Measurements from ENCODE around the gene TCF15. TPM values are rescaled to one million over a fixed set of nuclear protein-coding genes. Genes with fewer than 3 reads are reported as not detected.

Gene TCF15
- total and polyA plus RNA-seq, 10 donors, result 0.06 to 0.22 (median 0.21) TPM; not detected in 7

- Histone ChIP-seq H3K27ac (no peak overlapping the region), H3K9me3 (no peaks in the 10 kb centered on the region), H3K4me1 (peaks cover 0 to 9% (median 0%) of the 10 kb centered on the region in 6 donors), H3K36me3 (no peaks in the 10 kb centered on the region), H3K4me3 (no peak overlapping the region), H3K27me3 (replicated peaks in 1 of 7) (peaks cover 0 to 84% (median 30%) of the 10 kb centered on the region in 7 donors)
- TF ChIP-seq CTCF (IDR thresholded peaks at IDR 0.05 in 8 of 11, conservative IDR thresholded peaks at IDR 0.05 in 3 of 11) (no peak), POLR2A (IDR thresholded peaks at IDR 0.05) (no peak), POLR2AphosphoS5 (IDR thresholded peaks at IDR 0.05) (no peak)
- WGBS, 5 donors, result 28 to 50% (median 31%) methylated on average over 22 to 24 of the region's 24 CpGs
- DNase-seq, result no peak
- intact Hi-C loops (cut with DNase I; ENCODE audit: low total_unique reads), result no loop called here
These were observed 38.2 kb downstream of the TCF15 start for GRCh38 chr20:571754-572441.

DNA sequence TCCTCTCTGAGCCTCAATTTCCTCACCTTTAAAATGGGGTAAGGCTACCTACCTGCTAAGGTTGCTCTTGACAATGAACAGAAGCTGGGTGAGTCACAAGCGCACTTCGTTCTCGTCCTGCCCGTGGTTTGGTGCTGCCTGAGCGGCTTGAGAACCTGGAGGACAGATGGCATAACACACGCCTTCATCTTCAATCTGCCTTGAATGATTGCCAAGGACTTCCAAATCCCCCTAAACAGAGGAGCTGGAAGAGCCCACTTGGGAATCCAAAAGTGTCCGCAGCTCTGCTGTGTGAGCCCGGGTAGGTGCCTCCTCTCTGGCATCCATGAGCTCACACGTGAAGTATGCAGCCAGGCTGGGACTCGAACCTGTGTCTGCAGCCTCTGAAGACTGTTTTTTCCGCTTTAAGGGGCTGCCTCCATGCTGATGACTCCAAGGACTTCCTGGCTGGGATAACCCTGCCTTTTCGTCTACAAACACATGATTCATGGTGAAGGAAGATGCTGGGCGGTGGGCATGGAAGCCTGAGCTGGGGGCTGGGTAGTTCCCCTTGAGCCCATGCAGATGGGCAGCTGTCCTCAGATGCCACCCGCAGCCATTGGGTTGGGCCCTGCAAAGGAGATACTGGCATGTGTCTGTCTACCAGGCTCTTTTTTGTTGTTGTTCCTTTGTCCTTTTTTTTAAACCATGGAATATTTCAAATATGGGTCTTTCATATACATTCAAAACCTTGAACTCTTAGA lies 41.3 kb downstream of the TCF15 start:
- no peaks in the 10 kb centered on the region for H3K9me3 ChIP-seq
- H3K27me3 ChIP-seq (replicated peaks in 1 of 7), result peaks cover 0 to 71% (median 24%) of the 10 kb centered on the region in 7 donors
- WGBS, 5 donors, result 69 to 72% (median 71%) methylated on average over 14 of the region's 14 CpGs
- H3K36me3 ChIP-seq, result no peaks in the 10 kb centered on the region
- no peak overlapping the region for H3K27ac ChIP-seq
- TF ChIP-seq CTCF (IDR thresholded peaks at IDR 0.05 in 8 of 11, conservative IDR thresholded peaks at IDR 0.05 in 3 of 11) (no peak), POLR2A (IDR thresholded peaks at IDR 0.05) (no peak), POLR2AphosphoS5 (IDR thresholded peaks at IDR 0.05) (no peak)
- intact Hi-C loops (cut with DNase I; ENCODE audit: low total_unique reads), result loop anchor here (5.0 to 10.0 kb wide), 2 partner anchors 76 to 168 kb away; no protein-coding TSS in a partner anchor
- no peak overlapping the region for H3K4me3 ChIP-seq
- DNase-seq, result no peak
- peaks cover 0 to 9% (median 0%) of the 10 kb centered on the region in 6 donors for H3K4me1 ChIP-seq

GRCh38 chr20:568097-568652 lies 41.9 kb downstream of the TCF15 start:
- H3K27me3 ChIP-seq (replicated peaks in 1 of 7), result peaks cover 0 to 66% (median 24%) of the 10 kb centered on the region in 7 donors
- DNase-seq, result no peak
- WGBS, 5 donors, result 6 to 30% (median 26%) methylated on average over 9 to 20 of the region's 20 CpGs
- peaks cover 0 to 9% (median 0%) of the 10 kb centered on the region in 6 donors for H3K4me1 ChIP-seq
- H3K4me3 ChIP-seq, result no peak overlapping the region
- no peaks in the 10 kb centered on the region for H3K36me3 ChIP-seq
- TF ChIP-seq POLR2A (IDR thresholded peaks at IDR 0.05) (no peak), CTCF (IDR thresholded peaks at IDR 0.05 in 8 of 11, conservative IDR thresholded peaks at IDR 0.05 in 3 of 11) (no peak), POLR2AphosphoS5 (IDR thresholded peaks at IDR 0.05) (no peak)
- intact Hi-C loops (cut with DNase I; ENCODE audit: low total_unique reads), result loop anchor here (5.0 to 10.0 kb wide), 2 partner anchors 77 to 169 kb away; no protein-coding TSS in a partner anchor
- H3K9me3 ChIP-seq, result no peaks in the 10 kb centered on the region
- H3K27ac ChIP-seq, result no peak overlapping the region
